ENCODE measurements around the gene ENPP7. TPM values are rescaled to one million over a fixed set of nuclear protein-coding genes. Genes with fewer than 3 reads are reported as not detected.

The ENPP7 gene
- total RNA-seq, 3 donors from 2014 or later = not detected

- TF ChIP-seq POLR2A (IDR thresholded peaks at IDR 0.05) (no peak), POLR2AphosphoS5 (IDR thresholded peaks at IDR 0.05) (no peak)
- TF ChIP-seq, protein P1, sequence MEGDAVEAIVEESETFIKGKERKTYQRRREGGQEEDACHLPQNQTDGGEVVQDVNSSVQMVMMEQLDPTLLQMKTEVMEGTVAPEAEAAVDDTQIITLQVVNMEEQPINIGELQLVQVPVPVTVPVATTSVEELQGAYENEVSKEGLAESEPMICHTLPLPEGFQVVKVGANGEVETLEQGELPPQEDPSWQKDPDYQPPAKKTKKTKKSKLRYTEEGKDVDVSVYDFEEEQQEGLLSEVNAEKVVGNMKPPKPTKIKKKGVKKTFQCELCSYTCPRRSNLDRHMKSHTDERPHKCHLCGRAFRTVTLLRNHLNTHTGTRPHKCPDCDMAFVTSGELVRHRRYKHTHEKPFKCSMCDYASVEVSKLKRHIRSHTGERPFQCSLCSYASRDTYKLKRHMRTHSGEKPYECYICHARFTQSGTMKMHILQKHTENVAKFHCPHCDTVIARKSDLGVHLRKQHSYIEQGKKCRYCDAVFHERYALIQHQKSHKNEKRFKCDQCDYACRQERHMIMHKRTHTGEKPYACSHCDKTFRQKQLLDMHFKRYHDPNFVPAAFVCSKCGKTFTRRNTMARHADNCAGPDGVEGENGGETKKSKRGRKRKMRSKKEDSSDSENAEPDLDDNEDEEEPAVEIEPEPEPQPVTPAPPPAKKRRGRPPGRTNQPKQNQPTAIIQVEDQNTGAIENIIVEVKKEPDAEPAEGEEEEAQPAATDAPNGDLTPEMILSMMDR (IDR thresholded peaks at IDR 0.05) = no peak
- intact Hi-C loops (cut with DNase I; ENCODE audit: low total_unique reads) = no loop called here
- H3K27ac ChIP-seq = no peak overlapping the region
Observed at GRCh38 chr17:79714176-79715097, 16.3 kb upstream of the ENPP7 start.

GRCh38 chr17:79715098-79715942 is 15.4 kb upstream of the ENPP7 start:
- H3K4me1 ChIP-seq = no peaks in the 10 kb centered on the region
- DNase-seq (ENCODE audit: low spot score in 2 of 2) = no peak
- no peaks in the 10 kb centered on the region for H3K36me3 ChIP-seq
- H3K27me3 ChIP-seq = peaks cover 0 to 20% of the 10 kb centered on the region in 2 donors
- no peak overlapping the region for H3K4me3 ChIP-seq
- intact Hi-C loops (cut with DNase I; ENCODE audit: low total_unique reads) = no loop called here
- no peak for TF ChIP-seq POLR2AphosphoS5 (IDR thresholded peaks at IDR 0.05)
- TF ChIP-seq POLR2A (IDR thresholded peaks at IDR 0.05) = no peak
- TF ChIP-seq, protein P1 (IDR thresholded peaks at IDR 0.05) = no peak
- H3K27ac ChIP-seq = no peak overlapping the region
- no peaks in the 10 kb centered on the region for H3K9me3 ChIP-seq

More at GRCh38 chr17:79714176-79715097, 16.3 kb upstream of the ENPP7 start:
- H3K27me3 ChIP-seq = peaks cover 0 to 20% of the 10 kb centered on the region in 2 donors
- H3K36me3 ChIP-seq = no peaks in the 10 kb centered on the region
- no peak overlapping the region for H3K4me3 ChIP-seq
- H3K4me1 ChIP-seq = no peaks in the 10 kb centered on the region
- no peaks in the 10 kb centered on the region for H3K9me3 ChIP-seq
- no peak for DNase-seq (ENCODE audit: low spot score in 2 of 2)

DNA sequence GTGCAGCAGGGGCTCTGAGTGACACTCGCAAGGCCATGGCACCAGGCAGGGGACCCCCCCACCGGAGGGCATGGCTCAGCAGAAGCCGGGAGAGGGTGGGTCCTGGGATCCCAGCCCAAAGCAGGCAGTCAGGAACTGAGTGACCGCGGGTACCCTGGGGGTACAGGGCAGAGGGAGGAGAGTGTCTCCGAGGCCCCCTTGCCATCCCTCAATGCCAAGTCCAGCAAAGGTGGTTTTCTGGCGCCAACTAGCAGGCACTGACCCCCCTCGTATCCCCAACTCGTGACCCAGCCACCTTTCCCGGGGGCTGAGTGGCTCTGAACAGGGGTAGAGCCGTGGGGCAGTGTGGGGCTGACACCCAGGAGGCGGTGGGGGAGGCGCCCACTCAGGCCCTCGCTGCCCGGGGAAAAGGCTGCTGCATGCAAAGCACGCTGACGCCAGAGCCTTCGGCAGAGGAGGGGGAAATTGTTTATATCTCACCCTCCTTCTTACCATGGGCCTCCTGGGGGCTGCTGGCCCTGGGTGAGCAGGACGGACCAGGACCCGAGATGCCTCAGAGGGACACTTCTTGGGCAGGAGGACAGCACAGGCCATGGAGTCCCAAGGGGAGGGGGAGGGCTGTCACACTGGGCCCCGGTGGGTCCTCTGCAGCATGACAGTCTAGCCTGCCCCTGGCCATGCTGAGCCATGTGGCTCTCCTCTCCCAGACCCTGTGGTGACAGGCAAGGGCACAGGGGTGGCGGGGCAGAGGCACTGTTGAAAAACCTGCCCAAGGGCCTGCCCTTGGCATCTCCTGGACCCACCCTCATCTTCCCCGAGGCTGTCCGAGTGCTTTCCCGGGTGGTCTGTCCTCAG is 14.6 kb upstream of the ENPP7 start:
- intact Hi-C loops (cut with DNase I; ENCODE audit: low total_unique reads) = no loop called here
- DNase-seq (ENCODE audit: low spot score in 2 of 2) = no peak
- Histone ChIP-seq H3K9me3 (no peaks in the 10 kb centered on the region), H3K4me3 (no peak overlapping the region), H3K4me1 (no peaks in the 10 kb centered on the region), H3K27me3 (peaks cover 0 to 20% of the 10 kb centered on the region in 2 donors), H3K36me3 (no peaks in the 10 kb centered on the region), H3K27ac (no peak overlapping the region)
- TF ChIP-seq, protein P1 (IDR thresholded peaks at IDR 0.05) = no peak
- TF ChIP-seq POLR2A (IDR thresholded peaks at IDR 0.05) (no peak), POLR2AphosphoS5 (IDR thresholded peaks at IDR 0.05) (no peak)

- H3K27ac ChIP-seq = no peak overlapping the region
- H3K9me3 ChIP-seq = no peaks in the 10 kb centered on the region
- H3K27me3 ChIP-seq = peaks cover 0 to 16% of the 10 kb centered on the region in 2 donors
- no peak for TF ChIP-seq POLR2A (IDR thresholded peaks at IDR 0.05)
- TF ChIP-seq POLR2AphosphoS5 (IDR thresholded peaks at IDR 0.05) = no peak
- TF ChIP-seq, protein P1 (IDR thresholded peaks at IDR 0.05) = no peak
- H3K36me3 ChIP-seq = no peaks in the 10 kb centered on the region
- no peak for DNase-seq (ENCODE audit: low spot score in 2 of 2)
- H3K4me3 ChIP-seq = no peak overlapping the region
- intact Hi-C loops (cut with DNase I; ENCODE audit: low total_unique reads) = no loop called here
- H3K4me1 ChIP-seq = no peaks in the 10 kb centered on the region
Observed at GRCh38 chr17:79720705-79721292, 9.9 kb upstream of the ENPP7 start.
